HEK293 (cell line): ENCODE results near the gene ATP6V1B1.

Experiments used
- CTCF ChIA-PET: fragments of 350-600 bp; formaldehyde crosslinking; extraction: SDS; loops from one replicate; lab custom pipeline; 2021; ENCODE audit warnings: antibody characterized with exemption; lab: Yijun Ruan, JAX
- POLR2A ChIA-PET: fragments of 300-600 bp; formaldehyde crosslinking; extraction: SDS; loops from one replicate; lab custom pipeline; 2020; ENCODE audit warnings: antibody characterized with exemption, inconsistent platforms; lab: Yijun Ruan, JAX
- H3K27ac ChIP-seq: fragments of 200-500 bp; sonication (Bioruptor generic); 2 replicates; pipeline ENCODE4 v1.5.1; 2014; ENCODE audit warnings: low read depth, low read length, control low read depth, inconsistent platforms; ENCODE audit errors: extremely low read depth
- H3K36me3 ChIP-seq, 2 experiments: fragments of 200-500 bp in 1 of 2; sonication (Bioruptor generic) in 1 of 2; 1 replicate in 1 of 2; 2 replicates in 1 of 2; pipeline ENCODE4 v1.5.1; 2014 to 2017; ENCODE audit warnings: inconsistent platforms in 2 of 2, low read length in 2 of 2; ENCODE audit not compliant: control insufficient read depth in 2 of 2, insufficient read depth in 1 of 2
- H3K4me1 ChIP-seq: fragments of 200-500 bp; sonication (Bioruptor generic); 2 replicates; pipeline ENCODE4 v1.5.1; 2014; ENCODE audit warnings: mild to moderate bottlenecking, low read length, inconsistent platforms; ENCODE audit not compliant: control insufficient read depth, insufficient read depth
- H3K4me3 ChIP-seq: 2 replicates; pipeline ENCODE4 v1.5.1; 2011; ENCODE audit warnings: low read depth, mild to moderate bottlenecking, control low read depth, low read length, moderate library complexity
- H3K9me3 ChIP-seq: fragments of 200-500 bp; sonication (Bioruptor generic); 2 replicates; pipeline ENCODE4 v1.5.1; 2014; ENCODE audit warnings: low read depth, low read length, inconsistent platforms; ENCODE audit not compliant: control insufficient read depth, insufficient read depth
- AEBP2 ChIP-seq: fragments of 450-650 bp; formaldehyde crosslinking; IDR thresholded peaks from 2 replicates; pipeline ENCODE4 v1.5.1; 2016; ENCODE audit warnings: missing biosample characterization, missing genetic modification characterization, borderline replicate concordance
- INSM2 ChIP-seq: fragments of 450-650 bp; formaldehyde crosslinking; IDR thresholded peaks from 2 replicates; pipeline ENCODE4 v1.5.1; 2016; ENCODE audit warnings: missing biosample characterization, missing genetic modification characterization
- REPIN1 ChIP-seq: fragments of 450-650 bp; formaldehyde crosslinking; IDR thresholded peaks from 2 replicates; pipeline ENCODE4 v1.5.1; 2017; ENCODE audit warnings: missing biosample characterization, missing genetic modification characterization, low read depth
- REST ChIP-seq: fragments of 450-650 bp; formaldehyde crosslinking; IDR thresholded peaks from 2 replicates; pipeline ENCODE4 v1.5.1; 2016; ENCODE audit warnings: missing biosample characterization, missing genetic modification characterization
- SP7 ChIP-seq: fragments of 450-650 bp; formaldehyde crosslinking; IDR thresholded peaks from 2 replicates; pipeline ENCODE4 v1.5.1; 2016; ENCODE audit warnings: missing biosample characterization, missing genetic modification characterization
- WT1 ChIP-seq: fragments of 450-650 bp; formaldehyde crosslinking; IDR thresholded peaks from 2 replicates; pipeline ENCODE4 v1.5.1; 2016; ENCODE audit warnings: missing biosample characterization, missing genetic modification characterization
- ZNF114 ChIP-seq: fragments of 450-650 bp; formaldehyde crosslinking; IDR thresholded peaks from 2 replicates; pipeline ENCODE4 v1.5.0; 2017; ENCODE audit warnings: missing biosample characterization, missing genetic modification characterization
- ZNF121 ChIP-seq: fragments of 450-650 bp; formaldehyde crosslinking; IDR thresholded peaks from 2 replicates; pipeline ENCODE4 v1.5.1; 2016; ENCODE audit warnings: missing biosample characterization, missing genetic modification characterization
- ZNF211 ChIP-seq: fragments of 450-650 bp; formaldehyde crosslinking; IDR thresholded peaks from 2 replicates; pipeline ENCODE4 v1.5.1; 2016; ENCODE audit warnings: low read depth, missing biosample characterization, missing genetic modification characterization
- ZNF223 ChIP-seq: fragments of 450-650 bp; formaldehyde crosslinking; IDR thresholded peaks from 2 replicates; pipeline ENCODE4 v1.5.1; 2016; ENCODE audit warnings: missing biosample characterization, missing genetic modification characterization
- ZNF473 ChIP-seq: fragments of 450-650 bp; formaldehyde crosslinking; IDR thresholded peaks from 2 replicates; pipeline ENCODE4 v1.5.1; 2017; ENCODE audit warnings: missing biosample characterization, missing genetic modification characterization
- ZNF48 ChIP-seq: fragments of 450-650 bp; formaldehyde crosslinking; IDR thresholded peaks from 2 replicates; pipeline ENCODE4 v1.5.1; 2016; ENCODE audit warnings: missing biosample characterization, missing genetic modification characterization
- ZNF558 ChIP-seq: fragments of 450-650 bp; formaldehyde crosslinking; IDR thresholded peaks from 2 replicates; pipeline ENCODE4 v1.5.1; 2016; ENCODE audit warnings: missing biosample characterization, missing genetic modification characterization
- ZNF621 ChIP-seq: fragments of 450-650 bp; formaldehyde crosslinking; IDR thresholded peaks from 2 replicates; pipeline ENCODE4 v1.5.1; 2017; ENCODE audit warnings: missing biosample characterization, missing genetic modification characterization
- ZNF623 ChIP-seq: fragments of 450-650 bp; formaldehyde crosslinking; IDR thresholded peaks from 2 replicates; pipeline ENCODE4 v1.5.1; 2016; ENCODE audit warnings: missing biosample characterization, missing genetic modification characterization
- ZNF677 ChIP-seq: fragments of 450-650 bp; IDR thresholded peaks from 2 replicates; pipeline ENCODE4 v1.5.0; 2018; ENCODE audit warnings: missing biosample characterization, mild to moderate bottlenecking, missing genetic modification characterization, moderate library complexity
- ZSCAN23 ChIP-seq: fragments of 450-650 bp; formaldehyde crosslinking; IDR thresholded peaks from 2 replicates; pipeline ENCODE4 v1.5.1; 2016; ENCODE audit warnings: missing biosample characterization, missing genetic modification characterization
- ZSCAN4 ChIP-seq: fragments of 450-650 bp; formaldehyde crosslinking; IDR thresholded peaks from 2 replicates; pipeline ENCODE4 v1.5.1; 2017; ENCODE audit warnings: missing biosample characterization, missing genetic modification characterization

ATP6V1B1 gene

GRCh38 chr2:70957798-70958197 is 22.1 kb downstream of the ATP6V1B1 start:
- Histone ChIP-seq H3K27ac (no peak overlapping the region), H3K36me3 (no peaks in the 10 kb centered on the region), H3K4me3 (no peak overlapping the region)
- ChIA-PET POLR2A (interaction anchor here (0.5 kb wide), 1 partner anchor 795 kb away, joined by 3 read pairs; no protein-coding TSS in a partner anchor), CTCF (no interaction called here)
- no peak for TF ChIP-seq ZSCAN4 (tag by site-specific recombination)
- no peak for TF ChIP-seq WT1 (tag by site-specific recombination)
- no peak for TF ChIP-seq ZNF211 (tag by site-specific recombination)
- TF ChIP-seq ZNF473 (tag by site-specific recombination), result no peak
- no peak for TF ChIP-seq ZNF677 (tag by site-specific recombination)
- no peak for TF ChIP-seq ZNF48
- no peak for TF ChIP-seq ZNF623
- TF ChIP-seq AEBP2, result no peak
- TF ChIP-seq ZNF621 (tag by site-specific recombination), result no peak
- no peak for TF ChIP-seq INSM2 (tag by site-specific recombination)
- TF ChIP-seq, all 188 proteins: peak for 0
- Histone ChIP-seq H3K9me3 (no peaks in the 10 kb centered on the region), H3K4me1 (no peaks in the 10 kb centered on the region)

GRCh38 chr2:70958759-70959158 is 23.1 kb downstream of the ATP6V1B1 start:
- Histone ChIP-seq H3K27ac (no peak overlapping the region), H3K36me3 (peaks cover 0 to 5% of the 10 kb centered on the region in 2 experiments; a peak in 1 of 3 replicates)
- no peak for TF ChIP-seq ZNF114
- no peak for TF ChIP-seq REPIN1 (tag by site-specific recombination)
- TF ChIP-seq ZNF623, result no peak
- TF ChIP-seq ZNF121, result no peak
- TF ChIP-seq ZSCAN23 (tag by site-specific recombination), result no peak
- TF ChIP-seq ZNF223 (tag by site-specific recombination), result no peak
- TF ChIP-seq ZNF558 (tag by site-specific recombination), result no peak
- no peak for TF ChIP-seq ZNF621 (tag by site-specific recombination)
- TF ChIP-seq, all 188 proteins: peak for 0
- ChIA-PET POLR2A (no interaction called here), CTCF (no interaction called here)
- H3K9me3 ChIP-seq, result no peaks in the 10 kb centered on the region
- no peaks in the 10 kb centered on the region for H3K4me1 ChIP-seq
- no peak overlapping the region for H3K4me3 ChIP-seq

GRCh38 chr2:70959271-70959761 is 23.6 kb downstream of the ATP6V1B1 start:
- peak; percentile 71 for TF ChIP-seq REST (tag by site-specific recombination)
- no peak for TF ChIP-seq WT1 (tag by site-specific recombination)
- TF ChIP-seq SP7 (tag by site-specific recombination), result no peak
- CTCF ChIA-PET, result interaction anchor here (1.0 to 3.3 kb wide), 5 partner anchors 9 to 170 kb away, joined by 4 to 21 read pairs (median 6); no protein-coding TSS in a partner anchor
- Histone ChIP-seq H3K4me3 (no peak overlapping the region), H3K27ac (no peak overlapping the region), H3K36me3 (peaks cover 0 to 5% of the 10 kb centered on the region in 2 experiments; a peak in 1 of 3 replicates), H3K9me3 (no peaks in the 10 kb centered on the region), H3K4me1 (no peaks in the 10 kb centered on the region)
- POLR2A ChIA-PET, result no interaction called here
